ENCODE results near the gene RNF149. TPM values are rescaled to one million over a fixed set of nuclear protein-coding genes. Genes with fewer than 3 reads are reported as not detected.
"Not testable (repeated sequence)": the region's sequence is repeated elsewhere in the genome, so short reads cannot be mapped to it uniquely, and the experiment has no call there.

Gene RNF149
- total and polyA plus RNA-seq, 9 donors = 20.3 to 62.5 (median 45.3) TPM

GRCh38 chr2:101249826-101250225 lies 58.7 kb downstream of the RNF149 start:
- Histone ChIP-seq H3K36me3 (no peaks in the 10 kb centered on the region), H3K9me3 (no peaks in the 10 kb centered on the region), H3K27ac (no peak overlapping the region), H3K4me1 (ENCODE audit: insufficient read depth) (peaks cover 11% of the 10 kb centered on the region), H3K4me3 (no peak overlapping the region), H3K27me3 (no peaks in the 10 kb centered on the region)
- TF ChIP-seq CTCF (IDR thresholded peaks at IDR 0.05) (no peak), EP300 (IDR thresholded peaks at IDR 0.05) (no peak)
- intact Hi-C loops (cut with DNase I) = no loop called here
- 68 to 75% (median 74%) methylated on average over 5 of the region's 5 CpGs for WGBS, 3 donors
- no peak for DNase-seq

GRCh38 chr2:101248756-101249155 lies 59.7 kb downstream of the RNF149 start:
- WGBS, 3 donors = 69 to 78% (median 72%) methylated on average over 5 of the region's 5 CpGs
- H3K4me1 ChIP-seq (ENCODE audit: insufficient read depth); H3K27ac ChIP-seq; H3K36me3 ChIP-seq; DNase-seq; intact Hi-C loops (cut with DNase I); H3K27me3 ChIP-seq; H3K9me3 ChIP-seq; H3K4me3 ChIP-seq: not testable (repeated sequence)

GRCh38 chr2:101245468-101245867 lies 63.0 kb downstream of the RNF149 start:
- H3K27me3 ChIP-seq; H3K9me3 ChIP-seq; H3K27ac ChIP-seq; H3K4me1 ChIP-seq (ENCODE audit: insufficient read depth); DNase-seq; H3K36me3 ChIP-seq; intact Hi-C loops (cut with DNase I); H3K4me3 ChIP-seq: not testable (repeated sequence)
- WGBS, 3 donors = 95 to 96% (median 96%) methylated on average over 5 of the region's 5 CpGs

- WGBS, 3 donors = 95 to 99% (median 98%) methylated on average over 12 of the region's 12 CpGs
- H3K9me3 ChIP-seq; DNase-seq; intact Hi-C loops (cut with DNase I); H3K27ac ChIP-seq; H3K4me3 ChIP-seq; H3K27me3 ChIP-seq; H3K36me3 ChIP-seq; H3K4me1 ChIP-seq (ENCODE audit: insufficient read depth): not testable (repeated sequence)
These were observed 63.6 kb downstream of the RNF149 start for GRCh38 chr2:101244899-101245298.

GRCh38 chr2:101244373-101244772 lies 64.1 kb downstream of the RNF149 start:
- H3K4me1 ChIP-seq (ENCODE audit: insufficient read depth); intact Hi-C loops (cut with DNase I); H3K27ac ChIP-seq; H3K27me3 ChIP-seq; H3K4me3 ChIP-seq; H3K9me3 ChIP-seq; DNase-seq; H3K36me3 ChIP-seq: not testable (repeated sequence)
- WGBS, 3 donors = 80 to 86% (median 80%) methylated on average over 4 of the region's 4 CpGs

- Histone ChIP-seq H3K4me1 (ENCODE audit: insufficient read depth) (no peaks in the 10 kb centered on the region), H3K4me3 (no peak overlapping the region), H3K27ac (no peak overlapping the region), H3K27me3 (no peaks in the 10 kb centered on the region), H3K9me3 (no peaks in the 10 kb centered on the region), H3K36me3 (no peaks in the 10 kb centered on the region)
- 45 to 52% (median 49%) methylated on average over 5 of the region's 5 CpGs for WGBS, 3 donors
- intact Hi-C loops (cut with DNase I) = no loop called here
- DNase-seq = no peak
- no peak for TF ChIP-seq CTCF (IDR thresholded peaks at IDR 0.05)
- TF ChIP-seq POLR2A (IDR thresholded peaks at IDR 0.05) = no peak
- TF ChIP-seq EP300 (IDR thresholded peaks at IDR 0.05) = no peak
These were observed 67.3 kb downstream of the RNF149 start for GRCh38 chr2:101241158-101241557.

- H3K27me3 ChIP-seq; H3K4me1 ChIP-seq (ENCODE audit: insufficient read depth); H3K36me3 ChIP-seq; DNase-seq; H3K27ac ChIP-seq; H3K9me3 ChIP-seq; intact Hi-C loops (cut with DNase I); H3K4me3 ChIP-seq: not testable (repeated sequence)
- 25 to 33% (median 29%) methylated on average over 2 of the region's 2 CpGs for WGBS, 3 donors
These were observed 67.8 kb downstream of the RNF149 start for GRCh38 chr2:101240694-101241093.

GRCh38 chr2:101239760-101240118 lies 68.8 kb downstream of the RNF149 start:
- 77 to 90% (median 79%) methylated on average over 2 of the region's 2 CpGs for WGBS, 3 donors
- H3K27ac ChIP-seq; H3K36me3 ChIP-seq; intact Hi-C loops (cut with DNase I); DNase-seq; H3K4me1 ChIP-seq (ENCODE audit: insufficient read depth); H3K9me3 ChIP-seq; H3K4me3 ChIP-seq; H3K27me3 ChIP-seq: not testable (repeated sequence)

Data from ovary (tissue), 9 donors.